Smooth muscle cell of the umbilical artery (primary cell): ENCODE data around the gene SHLD2. TPM values are rescaled to one million over a fixed set of nuclear protein-coding genes. Genes with fewer than 3 reads are reported as not detected.

ENCODE experiments used
- total RNA-seq: library from RNA; depleted of rRNA; stranded (reverse); fragments of >200 nt; gene quantifications from 2 replicates; pipeline ENCODE4 v1.2.3, GENCODE V29; 2014

The SHLD2 gene, protein sequence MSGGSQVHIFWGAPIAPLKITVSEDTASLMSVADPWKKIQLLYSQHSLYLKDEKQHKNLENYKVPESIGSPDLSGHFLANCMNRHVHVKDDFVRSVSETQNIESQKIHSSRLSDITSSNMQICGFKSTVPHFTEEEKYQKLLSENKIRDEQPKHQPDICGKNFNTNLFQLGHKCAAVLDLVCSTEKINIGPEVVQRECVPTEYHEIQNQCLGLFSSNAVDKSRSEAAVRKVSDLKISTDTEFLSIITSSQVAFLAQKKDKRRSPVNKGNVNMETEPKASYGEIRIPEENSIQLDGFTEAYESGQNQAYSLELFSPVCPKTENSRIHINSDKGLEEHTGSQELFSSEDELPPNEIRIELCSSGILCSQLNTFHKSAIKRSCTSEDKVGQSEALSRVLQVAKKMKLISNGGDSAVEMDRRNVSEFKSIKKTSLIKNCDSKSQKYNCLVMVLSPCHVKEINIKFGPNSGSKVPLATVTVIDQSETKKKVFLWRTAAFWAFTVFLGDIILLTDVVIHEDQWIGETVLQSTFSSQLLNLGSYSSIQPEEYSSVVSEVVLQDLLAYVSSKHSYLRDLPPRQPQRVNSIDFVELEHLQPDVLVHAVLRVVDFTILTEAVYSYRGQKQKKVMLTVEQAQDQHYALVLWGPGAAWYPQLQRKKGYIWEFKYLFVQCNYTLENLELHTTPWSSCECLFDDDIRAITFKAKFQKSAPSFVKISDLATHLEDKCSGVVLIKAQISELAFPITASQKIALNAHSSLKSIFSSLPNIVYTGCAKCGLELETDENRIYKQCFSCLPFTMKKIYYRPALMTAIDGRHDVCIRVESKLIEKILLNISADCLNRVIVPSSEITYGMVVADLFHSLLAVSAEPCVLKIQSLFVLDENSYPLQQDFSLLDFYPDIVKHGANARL
- total RNA-seq, result 23.8 and 33.2 TPM in 2 replicates

DNA sequence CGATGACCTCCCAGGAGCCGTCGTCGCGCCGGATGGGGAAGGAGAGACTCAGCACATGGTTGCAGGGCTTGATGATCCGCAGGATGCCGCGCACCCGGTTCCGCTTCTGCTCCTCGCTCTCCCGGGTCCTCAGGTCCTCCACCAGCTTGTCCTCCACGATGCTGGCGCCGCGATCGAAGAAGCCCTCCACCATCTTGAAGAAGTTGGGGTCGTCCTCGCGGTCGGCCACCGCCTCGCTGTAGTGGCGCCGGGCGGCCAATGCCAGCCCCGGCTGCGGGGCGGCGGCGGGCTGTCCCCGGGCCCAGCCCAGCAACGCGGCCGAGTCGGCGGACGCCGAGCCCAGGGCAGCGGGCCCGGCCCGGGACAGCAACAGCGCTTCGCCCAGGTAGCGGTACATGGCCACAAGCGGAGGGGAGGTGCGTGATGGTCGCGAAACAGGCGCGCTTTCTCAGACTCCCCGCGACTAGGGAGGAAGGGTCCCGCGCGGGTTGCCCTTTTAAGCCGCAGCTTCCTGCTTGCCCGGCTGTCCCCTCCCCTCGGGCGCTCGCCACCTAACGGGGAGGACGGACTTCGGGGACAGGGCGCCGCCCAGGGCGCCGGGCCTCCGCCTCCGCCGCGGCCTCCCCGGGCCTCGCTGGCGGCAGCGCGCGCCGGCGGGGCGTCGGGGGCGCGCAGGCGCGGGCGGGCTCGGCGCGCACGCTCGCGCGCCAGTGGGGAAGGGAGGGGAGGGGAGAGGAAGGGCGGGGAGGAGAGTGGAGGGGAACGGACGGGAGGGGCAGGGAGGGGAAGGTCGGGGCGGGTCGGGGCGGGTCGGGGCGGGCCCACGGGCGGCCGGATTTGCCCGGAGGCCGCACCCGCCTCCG, at the start of gene SHLD2, which contains the start of gene GLUD1:
Gene SHLD2, plus strand, starts transcription at position 834 of the 863 bp plus-strand sequence. CDS start 56,149 bp downstream, outside the sequence.
Gene GLUD1, minus strand, starts transcription at position 471 of the 863 bp plus-strand sequence. Its CDS starts 74 bp downstream, at position 397.

DNA sequence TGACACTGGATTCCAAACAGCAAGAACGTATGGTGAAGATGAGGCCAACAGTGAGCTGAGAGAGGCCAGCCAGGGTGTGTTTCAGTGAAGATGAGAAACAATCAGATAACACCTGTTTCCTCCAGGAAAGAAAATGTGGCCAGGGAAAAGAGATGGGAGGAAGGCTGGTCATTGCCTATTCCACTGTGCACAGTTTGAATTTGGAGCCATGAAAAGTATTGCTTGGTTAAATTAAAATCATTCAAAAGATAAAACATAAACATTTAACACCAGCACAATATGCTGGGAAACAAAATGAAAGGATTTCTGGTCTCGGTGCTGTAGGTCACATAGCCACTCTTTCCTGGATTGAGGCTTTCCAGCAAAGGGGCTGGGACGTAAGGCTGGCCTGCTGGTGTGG, 130.1 kb downstream of the SHLD2 start, which contains the start of gene NUTM2A:
Gene NUTM2A, plus strand, starts transcription at position 301 of the 400 bp plus-strand sequence. CDS start 383 bp downstream, outside the sequence.

Other genes with a start within 250 kb of the SHLD2 start
- 2.4 and 3.0 TPM in 2 replicates for gene MMRN2, start 137.6 kb upstream of the SHLD2 start, total RNA-seq
- gene SNCG, start 136.6 kb upstream of the SHLD2 start, total RNA-seq, result 1.8 and 3.3 TPM in 2 replicates
- 1.3 and 1.5 TPM in 2 replicates for gene ADIRF, start 126.7 kb upstream of the SHLD2 start, total RNA-seq
- not detected in 2 replicates for gene FAM25A, start 74.9 kb upstream of the SHLD2 start, total RNA-seq
- gene GLUD1, start 363 bp upstream of the SHLD2 start, total RNA-seq, result 161 and 209 TPM in 2 replicates
- 0.30 and 0.37 TPM in 2 replicates for gene NUTM2A, start 130.2 kb downstream of the SHLD2 start, total RNA-seq